HepG2 (cell line): Measurements from ENCODE around the gene NCF2. TPM values are rescaled to one million over a fixed set of nuclear protein-coding genes. Genes with fewer than 3 reads are reported as not detected.

ENCODE experiments used
- HMG20A ChIP-seq: IDR thresholded peaks from 2 replicates; pipeline ENCODE4 v1.6.1; 2016; ENCODE audit warnings: borderline replicate concordance
- KLF16 ChIP-seq, 2 experiments: sonication (generic) in 1 of 2; formaldehyde crosslinking in 1 of 2; IDR thresholded peaks; 2 replicates each; pipeline versions ENCODE4 v1.6.1 to v1.8.0; 2016 to 2023; ENCODE audit warnings: missing genetic modification reagents in 2 of 2, missing compliant biosample characterization in 1 of 2
- MYC ChIP-seq: sonication (generic); formaldehyde crosslinking; IDR thresholded peaks from 2 replicates; pipeline ENCODE4 v1.9.0; 2021; ENCODE audit warnings: missing genetic modification reagents, borderline replicate concordance
- SIN3A ChIP-seq: IDR thresholded peaks from 2 replicates; pipeline ENCODE4 v1.6.1; 2011; ENCODE audit warnings: low read depth, mild to moderate bottlenecking, control low read depth, low read length, borderline replicate concordance
- ZBTB7B ChIP-seq: sonication (generic); formaldehyde crosslinking; IDR thresholded peaks from 2 replicates; pipeline ENCODE4 v1.4.0; 2020; ENCODE audit warnings: missing genetic modification reagents
- ZNF264 ChIP-seq: sonication (generic); formaldehyde crosslinking; IDR thresholded peaks from 2 replicates; pipeline ENCODE4 v1.4.0; 2020; ENCODE audit warnings: missing genetic modification reagents
- ZNF329 ChIP-seq: sonication (generic); formaldehyde crosslinking; IDR thresholded peaks from 2 replicates; pipeline ENCODE4 v1.9.0; 2021; ENCODE audit warnings: low read depth, mild to moderate bottlenecking, missing genetic modification reagents
- ZNF34 ChIP-seq: sonication (generic); formaldehyde crosslinking; IDR thresholded peaks from 2 replicates; pipeline ENCODE4 v1.4.0; 2020; ENCODE audit warnings: mild to moderate bottlenecking, missing genetic modification reagents, borderline replicate concordance
- polyA plus RNA-seq, 8 experiments: library from polyadenylated mRNA; depleted of rRNA in 3 of 8; stranded (reverse) in 7 of 8; unstranded in 1 of 8; fragments of >200 nt; fragmentation: Illumina TruSeq in 4 of 8; extraction: Trizol in 4 of 8; gene quantifications; 2 replicates each; pipeline versions ENCODE4 v1.2.1 to v1.2.3, GENCODE V29; 2011 to 2016; ENCODE audit warnings: low read depth in 4 of 8, missing spikeins in 1 of 8, mixed read lengths in 1 of 8; ENCODE audit not compliant: insufficient read depth in 1 of 8
- total RNA-seq, 5 experiments: library from RNA; depleted of rRNA; stranded (reverse); fragments of >200 nt; fragmentation: Illumina TruSeq; extraction: Trizol; gene quantifications; 2 replicates each; pipeline ENCODE4 v1.2.3, GENCODE V29; 2016; ENCODE audit warnings: low read depth in 1 of 5
- TF ChIP-seq, protein P1 (sequence below): sonication (generic); formaldehyde crosslinking; IDR thresholded peaks from 2 replicates; pipeline ENCODE4 v1.5.0; 2020; ENCODE audit warnings: mild to moderate bottlenecking, missing genetic modification reagents, borderline replicate concordance
- TF ChIP-seq, protein P2 (sequence below): sonication (generic); formaldehyde crosslinking; IDR thresholded peaks from 2 replicates; pipeline ENCODE4 v1.5.1; 2020; ENCODE audit warnings: mild to moderate bottlenecking, moderate library complexity, missing genetic modification reagents
- TF ChIP-seq, protein P3 (sequence below): IDR thresholded peaks from 2 replicates; pipeline ENCODE4 v1.6.1; 2016; ENCODE audit warnings: mild to moderate bottlenecking

Gene NCF2
- total and polyA plus RNA-seq, 2 of the 13 experiments (the other 11 are each of a cell fraction or from before 2014, with no cell fraction given): 0.18 to 0.46 TPM

DNA sequence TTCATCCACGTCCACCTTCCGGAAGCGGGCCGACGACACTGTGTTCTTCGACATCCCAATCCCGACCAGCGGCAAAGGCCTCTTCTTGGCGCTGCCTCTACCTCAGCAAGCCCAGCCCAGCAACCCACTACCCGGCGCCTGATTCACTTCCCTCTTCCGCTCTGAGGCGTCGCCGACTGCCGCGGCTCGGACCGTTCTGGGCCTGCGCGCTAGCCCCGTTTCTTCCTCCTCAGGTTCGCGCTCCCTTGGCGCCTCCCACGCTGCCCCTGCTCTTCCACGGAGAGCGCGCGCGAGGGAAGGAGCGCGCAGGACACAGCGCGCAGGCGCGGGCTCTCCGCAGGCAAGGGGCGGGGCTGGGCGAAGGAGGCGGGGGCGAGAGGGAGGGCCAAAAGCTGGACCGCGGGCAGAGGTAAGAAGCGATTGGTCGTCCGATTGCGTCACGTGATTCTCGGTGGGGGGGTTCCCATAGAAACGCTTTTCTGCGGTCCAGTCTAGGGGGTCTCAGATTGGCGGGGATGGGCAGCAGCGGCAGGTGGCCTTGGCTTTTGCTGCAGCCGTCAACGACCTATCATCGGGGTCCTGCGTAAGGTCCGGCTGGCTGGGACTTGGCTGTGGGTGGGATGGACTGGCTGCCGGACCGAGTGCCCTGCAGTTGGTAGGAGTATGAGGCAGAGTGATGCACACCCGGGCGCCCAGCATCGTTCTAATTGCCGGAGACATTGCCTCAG lies 45.5 kb upstream of the NCF2 start, which contains the start of gene ARPC5 (continued):
- TF ChIP-seq, protein P1, sequence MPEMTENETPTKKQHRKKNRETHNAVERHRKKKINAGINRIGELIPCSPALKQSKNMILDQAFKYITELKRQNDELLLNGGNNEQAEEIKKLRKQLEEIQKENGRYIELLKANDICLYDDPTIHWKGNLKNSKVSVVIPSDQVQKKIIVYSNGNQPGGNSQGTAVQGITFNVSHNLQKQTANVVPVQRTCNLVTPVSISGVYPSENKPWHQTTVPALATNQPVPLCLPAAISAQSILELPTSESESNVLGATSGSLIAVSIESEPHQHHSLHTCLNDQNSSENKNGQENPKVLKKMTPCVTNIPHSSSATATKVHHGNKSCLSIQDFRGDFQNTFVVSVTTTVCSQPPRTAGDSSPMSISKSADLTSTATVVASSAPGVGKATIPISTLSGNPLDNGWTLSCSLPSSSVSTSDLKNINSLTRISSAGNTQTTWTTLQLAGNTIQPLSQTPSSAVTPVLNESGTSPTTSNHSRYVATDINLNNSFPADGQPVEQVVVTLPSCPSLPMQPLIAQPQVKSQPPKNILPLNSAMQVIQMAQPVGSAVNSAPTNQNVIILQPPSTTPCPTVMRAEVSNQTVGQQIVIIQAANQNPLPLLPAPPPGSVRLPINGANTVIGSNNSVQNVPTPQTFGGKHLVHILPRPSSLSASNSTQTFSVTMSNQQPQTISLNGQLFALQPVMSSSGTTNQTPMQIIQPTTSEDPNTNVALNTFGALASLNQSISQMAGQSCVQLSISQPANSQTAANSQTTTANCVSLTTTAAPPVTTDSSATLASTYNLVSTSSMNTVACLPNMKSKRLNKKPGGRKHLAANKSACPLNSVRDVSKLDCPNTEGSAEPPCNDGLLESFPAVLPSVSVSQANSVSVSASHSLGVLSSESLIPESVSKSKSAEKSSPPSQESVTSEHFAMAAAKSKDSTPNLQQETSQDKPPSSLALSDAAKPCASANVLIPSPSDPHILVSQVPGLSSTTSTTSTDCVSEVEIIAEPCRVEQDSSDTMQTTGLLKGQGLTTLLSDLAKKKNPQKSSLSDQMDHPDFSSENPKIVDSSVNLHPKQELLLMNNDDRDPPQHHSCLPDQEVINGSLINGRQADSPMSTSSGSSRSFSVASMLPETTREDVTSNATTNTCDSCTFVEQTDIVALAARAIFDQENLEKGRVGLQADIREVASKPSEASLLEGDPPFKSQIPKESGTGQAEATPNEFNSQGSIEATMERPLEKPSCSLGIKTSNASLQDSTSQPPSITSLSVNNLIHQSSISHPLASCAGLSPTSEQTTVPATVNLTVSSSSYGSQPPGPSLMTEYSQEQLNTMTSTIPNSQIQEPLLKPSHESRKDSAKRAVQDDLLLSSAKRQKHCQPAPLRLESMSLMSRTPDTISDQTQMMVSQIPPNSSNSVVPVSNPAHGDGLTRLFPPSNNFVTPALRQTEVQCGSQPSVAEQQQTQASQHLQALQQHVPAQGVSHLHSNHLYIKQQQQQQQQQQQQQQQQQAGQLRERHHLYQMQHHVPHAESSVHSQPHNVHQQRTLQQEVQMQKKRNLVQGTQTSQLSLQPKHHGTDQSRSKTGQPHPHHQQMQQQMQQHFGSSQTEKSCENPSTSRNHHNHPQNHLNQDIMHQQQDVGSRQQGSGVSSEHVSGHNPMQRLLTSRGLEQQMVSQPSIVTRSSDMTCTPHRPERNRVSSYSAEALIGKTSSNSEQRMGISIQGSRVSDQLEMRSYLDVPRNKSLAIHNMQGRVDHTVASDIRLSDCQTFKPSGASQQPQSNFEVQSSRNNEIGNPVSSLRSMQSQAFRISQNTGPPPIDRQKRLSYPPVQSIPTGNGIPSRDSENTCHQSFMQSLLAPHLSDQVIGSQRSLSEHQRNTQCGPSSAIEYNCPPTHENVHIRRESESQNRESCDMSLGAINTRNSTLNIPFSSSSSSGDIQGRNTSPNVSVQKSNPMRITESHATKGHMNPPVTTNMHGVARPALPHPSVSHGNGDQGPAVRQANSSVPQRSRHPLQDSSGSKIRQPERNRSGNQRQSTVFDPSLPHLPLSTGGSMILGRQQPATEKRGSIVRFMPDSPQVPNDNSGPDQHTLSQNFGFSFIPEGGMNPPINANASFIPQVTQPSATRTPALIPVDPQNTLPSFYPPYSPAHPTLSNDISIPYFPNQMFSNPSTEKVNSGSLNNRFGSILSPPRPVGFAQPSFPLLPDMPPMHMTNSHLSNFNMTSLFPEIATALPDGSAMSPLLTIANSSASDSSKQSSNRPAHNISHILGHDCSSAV (CRISPR knock-in tag): 0 out of 2 replicates have a peak, but pooled peaks have one; percentile 87
- TF ChIP-seq ZBTB7B (CRISPR knock-in tag) (peak; percentile 72; the same call in 1 of the 2 replicates), KLF16 (CRISPR knock-in tag; IDR thresholded peaks at IDR 0.05) (peak in 1 of 2 experiments; percentile 45; a peak in 1 of 4 replicates), SIN3A (0 out of 2 replicates have a peak, but pooled peaks have one; percentile 41), HMG20A (CRISPR knock-in tag) (peak; percentile 26; the same call in 1 of the 2 replicates), ZNF34 (CRISPR knock-in tag) (0 out of 2 replicates have a peak, but pooled peaks have one; percentile 25), MYC (CRISPR knock-in tag) (peak; percentile 51; the same call in 1 of the 2 replicates), ZNF264 (CRISPR knock-in tag) (peak; percentile 9; the same call in 1 of the 2 replicates), ZNF329 (CRISPR knock-in tag) (peak; percentile 65; the same call in 1 of the 2 replicates)
- TF ChIP-seq, protein P2, sequence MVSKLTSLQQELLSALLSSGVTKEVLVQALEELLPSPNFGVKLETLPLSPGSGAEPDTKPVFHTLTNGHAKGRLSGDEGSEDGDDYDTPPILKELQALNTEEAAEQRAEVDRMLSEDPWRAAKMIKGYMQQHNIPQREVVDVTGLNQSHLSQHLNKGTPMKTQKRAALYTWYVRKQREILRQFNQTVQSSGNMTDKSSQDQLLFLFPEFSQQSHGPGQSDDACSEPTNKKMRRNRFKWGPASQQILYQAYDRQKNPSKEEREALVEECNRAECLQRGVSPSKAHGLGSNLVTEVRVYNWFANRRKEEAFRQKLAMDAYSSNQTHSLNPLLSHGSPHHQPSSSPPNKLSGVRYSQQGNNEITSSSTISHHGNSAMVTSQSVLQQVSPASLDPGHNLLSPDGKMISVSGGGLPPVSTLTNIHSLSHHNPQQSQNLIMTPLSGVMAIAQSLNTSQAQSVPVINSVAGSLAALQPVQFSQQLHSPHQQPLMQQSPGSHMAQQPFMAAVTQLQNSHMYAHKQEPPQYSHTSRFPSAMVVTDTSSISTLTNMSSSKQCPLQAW: peak; percentile 72
- TF ChIP-seq, protein P3, sequence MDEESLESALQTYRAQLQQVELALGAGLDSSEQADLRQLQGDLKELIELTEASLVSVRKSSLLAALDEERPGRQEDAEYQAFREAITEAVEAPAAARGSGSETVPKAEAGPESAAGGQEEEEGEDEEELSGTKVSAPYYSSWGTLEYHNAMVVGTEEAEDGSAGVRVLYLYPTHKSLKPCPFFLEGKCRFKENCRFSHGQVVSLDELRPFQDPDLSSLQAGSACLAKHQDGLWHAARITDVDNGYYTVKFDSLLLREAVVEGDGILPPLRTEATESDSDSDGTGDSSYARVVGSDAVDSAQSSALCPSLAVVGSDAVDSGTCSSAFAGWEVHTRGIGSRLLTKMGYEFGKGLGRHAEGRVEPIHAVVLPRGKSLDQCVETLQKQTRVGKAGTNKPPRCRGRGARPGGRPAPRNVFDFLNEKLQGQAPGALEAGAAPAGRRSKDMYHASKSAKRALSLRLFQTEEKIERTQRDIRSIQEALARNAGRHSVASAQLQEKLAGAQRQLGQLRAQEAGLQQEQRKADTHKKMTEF (CRISPR knock-in tag): peak; percentile 51
